Measurements from ENCODE around the gene CLEC1B.

CLEC1B gene

DNA sequence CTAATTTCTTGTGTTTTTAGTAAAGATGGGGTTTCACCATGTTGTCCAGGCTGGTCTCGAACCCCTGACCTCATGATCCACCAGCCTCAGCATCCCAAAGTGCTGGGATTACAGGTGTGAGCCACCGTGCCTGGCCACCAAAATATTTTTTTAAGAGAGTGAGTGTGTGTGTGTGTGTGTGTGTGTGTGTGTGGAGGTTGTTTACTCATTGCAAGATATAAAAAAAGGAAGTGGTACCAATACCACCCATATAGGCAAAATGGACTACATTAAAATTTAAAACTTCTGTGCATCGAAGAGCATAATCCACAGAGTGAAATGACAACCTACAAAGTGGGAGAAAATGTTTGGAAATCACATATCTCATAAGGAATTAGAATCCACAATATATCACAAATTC is 51.2 kb downstream of the CLEC1B start:
- TF ChIP-seq, protein P1, sequence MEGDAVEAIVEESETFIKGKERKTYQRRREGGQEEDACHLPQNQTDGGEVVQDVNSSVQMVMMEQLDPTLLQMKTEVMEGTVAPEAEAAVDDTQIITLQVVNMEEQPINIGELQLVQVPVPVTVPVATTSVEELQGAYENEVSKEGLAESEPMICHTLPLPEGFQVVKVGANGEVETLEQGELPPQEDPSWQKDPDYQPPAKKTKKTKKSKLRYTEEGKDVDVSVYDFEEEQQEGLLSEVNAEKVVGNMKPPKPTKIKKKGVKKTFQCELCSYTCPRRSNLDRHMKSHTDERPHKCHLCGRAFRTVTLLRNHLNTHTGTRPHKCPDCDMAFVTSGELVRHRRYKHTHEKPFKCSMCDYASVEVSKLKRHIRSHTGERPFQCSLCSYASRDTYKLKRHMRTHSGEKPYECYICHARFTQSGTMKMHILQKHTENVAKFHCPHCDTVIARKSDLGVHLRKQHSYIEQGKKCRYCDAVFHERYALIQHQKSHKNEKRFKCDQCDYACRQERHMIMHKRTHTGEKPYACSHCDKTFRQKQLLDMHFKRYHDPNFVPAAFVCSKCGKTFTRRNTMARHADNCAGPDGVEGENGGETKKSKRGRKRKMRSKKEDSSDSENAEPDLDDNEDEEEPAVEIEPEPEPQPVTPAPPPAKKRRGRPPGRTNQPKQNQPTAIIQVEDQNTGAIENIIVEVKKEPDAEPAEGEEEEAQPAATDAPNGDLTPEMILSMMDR (IDR thresholded peaks at IDR 0.05; ENCODE audit: control insufficient read depth, insufficient read depth, low read depth, low read length, missing control alignments) = no peak
- H3K4me3 ChIP-seq (ENCODE audit: control insufficient read depth, low read depth, low read length) = no peak overlapping the region
- DNase-seq (ENCODE audit: low read depth) = no peak

GRCh38 chr12:9944391-9944790 is 54.5 kb downstream of the CLEC1B start:
- DNase-seq (ENCODE audit: low read depth) = no peak
- no peak overlapping the region for H3K4me3 ChIP-seq (ENCODE audit: control insufficient read depth, low read depth, low read length)
- TF ChIP-seq, protein P1 (IDR thresholded peaks at IDR 0.05; ENCODE audit: control insufficient read depth, insufficient read depth, low read depth, low read length, missing control alignments) = no peak

DNA sequence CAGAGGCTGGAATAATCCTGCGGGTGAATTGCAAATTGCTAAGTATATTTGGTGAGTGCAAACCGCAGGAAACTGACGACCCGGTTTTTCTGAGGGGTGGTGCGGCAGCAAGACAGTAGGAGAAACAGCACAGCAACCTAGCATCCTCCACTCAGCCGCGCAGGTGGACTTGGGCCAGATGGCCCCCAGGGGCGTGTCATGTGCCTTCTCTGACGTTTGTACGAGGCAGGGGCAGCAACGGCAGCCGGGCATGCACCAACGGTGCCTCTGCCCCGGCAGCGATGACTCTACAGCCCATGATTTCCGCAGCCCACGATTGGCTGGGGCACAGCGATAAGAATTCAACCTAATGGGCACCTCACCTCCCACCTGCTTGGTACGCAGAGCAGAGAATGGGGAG is 55.7 kb downstream of the CLEC1B start:
- TF ChIP-seq, protein P1 (IDR thresholded peaks at IDR 0.05; ENCODE audit: control insufficient read depth, insufficient read depth, low read depth, low read length, missing control alignments) = no peak
- DNase-seq (ENCODE audit: low read depth) = no peak
- H3K4me3 ChIP-seq (ENCODE audit: control insufficient read depth, low read depth, low read length) = no peak overlapping the region
